ENCODE data around the gene RTN4RL2. TPM values are rescaled to one million over a fixed set of nuclear protein-coding genes. Genes with fewer than 3 reads are reported as not detected.

The RTN4RL2 gene
- total RNA-seq, 1 experiment from 2014 or later: 15.5 TPM

DNA sequence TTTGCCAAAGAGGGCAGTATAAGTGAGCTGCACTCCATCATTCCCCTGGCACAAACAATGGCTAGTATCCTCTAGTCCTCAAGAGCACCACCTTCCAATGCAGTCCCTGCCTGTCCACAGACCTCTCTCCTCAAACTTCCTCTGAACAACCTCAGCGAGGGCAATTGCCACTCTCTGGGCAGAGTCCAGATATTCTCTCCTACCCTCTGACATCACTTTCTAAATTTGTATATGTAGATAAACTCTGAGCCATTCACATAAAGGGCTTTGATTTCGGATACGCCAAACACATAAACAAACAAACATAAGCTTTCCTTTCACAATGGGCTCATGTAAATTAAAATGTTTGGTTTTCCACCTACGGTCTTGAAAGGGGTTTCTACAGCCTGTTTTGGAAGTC, 30.4 kb upstream of the RTN4RL2 start (continued):
- TF ChIP-seq, protein P1, sequence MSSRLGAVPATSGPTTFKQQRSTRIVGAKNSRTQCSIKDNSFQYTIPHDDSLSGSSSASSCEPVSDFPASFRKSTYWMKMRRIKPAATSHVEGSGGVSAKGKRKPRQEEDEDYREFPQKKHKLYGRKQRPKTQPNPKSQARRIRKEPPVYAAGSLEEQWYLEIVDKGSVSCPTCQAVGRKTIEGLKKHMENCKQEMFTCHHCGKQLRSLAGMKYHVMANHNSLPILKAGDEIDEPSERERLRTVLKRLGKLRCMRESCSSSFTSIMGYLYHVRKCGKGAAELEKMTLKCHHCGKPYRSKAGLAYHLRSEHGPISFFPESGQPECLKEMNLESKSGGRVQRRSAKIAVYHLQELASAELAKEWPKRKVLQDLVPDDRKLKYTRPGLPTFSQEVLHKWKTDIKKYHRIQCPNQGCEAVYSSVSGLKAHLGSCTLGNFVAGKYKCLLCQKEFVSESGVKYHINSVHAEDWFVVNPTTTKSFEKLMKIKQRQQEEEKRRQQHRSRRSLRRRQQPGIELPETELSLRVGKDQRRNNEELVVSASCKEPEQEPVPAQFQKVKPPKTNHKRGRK (CRISPR knock-in tag; IDR thresholded peaks at IDR 0.05; ENCODE audit: borderline replicate concordance): no peak
- TF ChIP-seq, protein P2, sequence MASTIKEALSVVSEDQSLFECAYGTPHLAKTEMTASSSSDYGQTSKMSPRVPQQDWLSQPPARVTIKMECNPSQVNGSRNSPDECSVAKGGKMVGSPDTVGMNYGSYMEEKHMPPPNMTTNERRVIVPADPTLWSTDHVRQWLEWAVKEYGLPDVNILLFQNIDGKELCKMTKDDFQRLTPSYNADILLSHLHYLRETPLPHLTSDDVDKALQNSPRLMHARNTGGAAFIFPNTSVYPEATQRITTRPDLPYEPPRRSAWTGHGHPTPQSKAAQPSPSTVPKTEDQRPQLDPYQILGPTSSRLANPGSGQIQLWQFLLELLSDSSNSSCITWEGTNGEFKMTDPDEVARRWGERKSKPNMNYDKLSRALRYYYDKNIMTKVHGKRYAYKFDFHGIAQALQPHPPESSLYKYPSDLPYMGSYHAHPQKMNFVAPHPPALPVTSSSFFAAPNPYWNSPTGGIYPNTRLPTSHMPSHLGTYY (CRISPR knock-in tag; IDR thresholded peaks at IDR 0.05): no peak
- TF ChIP-seq NR2C2 (CRISPR knock-in tag; IDR thresholded peaks at IDR 0.05) (no peak), FOXP1 (CRISPR knock-in tag; IDR thresholded peaks at IDR 0.05; ENCODE audit: borderline replicate concordance) (no peak), NR1H2 (CRISPR knock-in tag; IDR thresholded peaks at IDR 0.05) (no peak), FOXJ3 (CRISPR knock-in tag; IDR thresholded peaks at IDR 0.05; ENCODE audit: borderline replicate concordance) (no peak), ZNF317 (CRISPR knock-in tag; IDR thresholded peaks at IDR 0.05; ENCODE audit: borderline replicate concordance, low read depth) (no peak), ZNF263 (CRISPR knock-in tag; IDR thresholded peaks at IDR 0.05; ENCODE audit: low read depth) (no peak), ELF4 (CRISPR knock-in tag; IDR thresholded peaks at IDR 0.05; ENCODE audit: low read depth) (no peak)
- TF ChIP-seq, protein P3, sequence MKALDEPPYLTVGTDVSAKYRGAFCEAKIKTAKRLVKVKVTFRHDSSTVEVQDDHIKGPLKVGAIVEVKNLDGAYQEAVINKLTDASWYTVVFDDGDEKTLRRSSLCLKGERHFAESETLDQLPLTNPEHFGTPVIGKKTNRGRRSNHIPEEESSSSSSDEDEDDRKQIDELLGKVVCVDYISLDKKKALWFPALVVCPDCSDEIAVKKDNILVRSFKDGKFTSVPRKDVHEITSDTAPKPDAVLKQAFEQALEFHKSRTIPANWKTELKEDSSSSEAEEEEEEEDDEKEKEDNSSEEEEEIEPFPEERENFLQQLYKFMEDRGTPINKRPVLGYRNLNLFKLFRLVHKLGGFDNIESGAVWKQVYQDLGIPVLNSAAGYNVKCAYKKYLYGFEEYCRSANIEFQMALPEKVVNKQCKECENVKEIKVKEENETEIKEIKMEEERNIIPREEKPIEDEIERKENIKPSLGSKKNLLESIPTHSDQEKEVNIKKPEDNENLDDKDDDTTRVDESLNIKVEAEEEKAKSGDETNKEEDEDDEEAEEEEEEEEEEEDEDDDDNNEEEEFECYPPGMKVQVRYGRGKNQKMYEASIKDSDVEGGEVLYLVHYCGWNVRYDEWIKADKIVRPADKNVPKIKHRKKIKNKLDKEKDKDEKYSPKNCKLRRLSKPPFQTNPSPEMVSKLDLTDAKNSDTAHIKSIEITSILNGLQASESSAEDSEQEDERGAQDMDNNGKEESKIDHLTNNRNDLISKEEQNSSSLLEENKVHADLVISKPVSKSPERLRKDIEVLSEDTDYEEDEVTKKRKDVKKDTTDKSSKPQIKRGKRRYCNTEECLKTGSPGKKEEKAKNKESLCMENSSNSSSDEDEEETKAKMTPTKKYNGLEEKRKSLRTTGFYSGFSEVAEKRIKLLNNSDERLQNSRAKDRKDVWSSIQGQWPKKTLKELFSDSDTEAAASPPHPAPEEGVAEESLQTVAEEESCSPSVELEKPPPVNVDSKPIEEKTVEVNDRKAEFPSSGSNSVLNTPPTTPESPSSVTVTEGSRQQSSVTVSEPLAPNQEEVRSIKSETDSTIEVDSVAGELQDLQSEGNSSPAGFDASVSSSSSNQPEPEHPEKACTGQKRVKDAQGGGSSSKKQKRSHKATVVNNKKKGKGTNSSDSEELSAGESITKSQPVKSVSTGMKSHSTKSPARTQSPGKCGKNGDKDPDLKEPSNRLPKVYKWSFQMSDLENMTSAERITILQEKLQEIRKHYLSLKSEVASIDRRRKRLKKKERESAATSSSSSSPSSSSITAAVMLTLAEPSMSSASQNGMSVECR (CRISPR knock-in tag; IDR thresholded peaks at IDR 0.05; ENCODE audit: borderline replicate concordance): no peak
- TF ChIP-seq, protein P4, sequence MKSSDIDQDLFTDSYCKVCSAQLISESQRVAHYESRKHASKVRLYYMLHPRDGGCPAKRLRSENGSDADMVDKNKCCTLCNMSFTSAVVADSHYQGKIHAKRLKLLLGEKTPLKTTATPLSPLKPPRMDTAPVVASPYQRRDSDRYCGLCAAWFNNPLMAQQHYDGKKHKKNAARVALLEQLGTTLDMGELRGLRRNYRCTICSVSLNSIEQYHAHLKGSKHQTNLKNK (CRISPR knock-in tag; IDR thresholded peaks at IDR 0.05): no peak
- TF ChIP-seq, protein P5, sequence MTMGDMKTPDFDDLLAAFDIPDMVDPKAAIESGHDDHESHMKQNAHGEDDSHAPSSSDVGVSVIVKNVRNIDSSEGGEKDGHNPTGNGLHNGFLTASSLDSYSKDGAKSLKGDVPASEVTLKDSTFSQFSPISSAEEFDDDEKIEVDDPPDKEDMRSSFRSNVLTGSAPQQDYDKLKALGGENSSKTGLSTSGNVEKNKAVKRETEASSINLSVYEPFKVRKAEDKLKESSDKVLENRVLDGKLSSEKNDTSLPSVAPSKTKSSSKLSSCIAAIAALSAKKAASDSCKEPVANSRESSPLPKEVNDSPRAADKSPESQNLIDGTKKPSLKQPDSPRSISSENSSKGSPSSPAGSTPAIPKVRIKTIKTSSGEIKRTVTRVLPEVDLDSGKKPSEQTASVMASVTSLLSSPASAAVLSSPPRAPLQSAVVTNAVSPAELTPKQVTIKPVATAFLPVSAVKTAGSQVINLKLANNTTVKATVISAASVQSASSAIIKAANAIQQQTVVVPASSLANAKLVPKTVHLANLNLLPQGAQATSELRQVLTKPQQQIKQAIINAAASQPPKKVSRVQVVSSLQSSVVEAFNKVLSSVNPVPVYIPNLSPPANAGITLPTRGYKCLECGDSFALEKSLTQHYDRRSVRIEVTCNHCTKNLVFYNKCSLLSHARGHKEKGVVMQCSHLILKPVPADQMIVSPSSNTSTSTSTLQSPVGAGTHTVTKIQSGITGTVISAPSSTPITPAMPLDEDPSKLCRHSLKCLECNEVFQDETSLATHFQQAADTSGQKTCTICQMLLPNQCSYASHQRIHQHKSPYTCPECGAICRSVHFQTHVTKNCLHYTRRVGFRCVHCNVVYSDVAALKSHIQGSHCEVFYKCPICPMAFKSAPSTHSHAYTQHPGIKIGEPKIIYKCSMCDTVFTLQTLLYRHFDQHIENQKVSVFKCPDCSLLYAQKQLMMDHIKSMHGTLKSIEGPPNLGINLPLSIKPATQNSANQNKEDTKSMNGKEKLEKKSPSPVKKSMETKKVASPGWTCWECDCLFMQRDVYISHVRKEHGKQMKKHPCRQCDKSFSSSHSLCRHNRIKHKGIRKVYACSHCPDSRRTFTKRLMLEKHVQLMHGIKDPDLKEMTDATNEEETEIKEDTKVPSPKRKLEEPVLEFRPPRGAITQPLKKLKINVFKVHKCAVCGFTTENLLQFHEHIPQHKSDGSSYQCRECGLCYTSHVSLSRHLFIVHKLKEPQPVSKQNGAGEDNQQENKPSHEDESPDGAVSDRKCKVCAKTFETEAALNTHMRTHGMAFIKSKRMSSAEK (CRISPR knock-in tag; IDR thresholded peaks at IDR 0.05; ENCODE audit: borderline replicate concordance): no peak
- TF ChIP-seq, protein P6, sequence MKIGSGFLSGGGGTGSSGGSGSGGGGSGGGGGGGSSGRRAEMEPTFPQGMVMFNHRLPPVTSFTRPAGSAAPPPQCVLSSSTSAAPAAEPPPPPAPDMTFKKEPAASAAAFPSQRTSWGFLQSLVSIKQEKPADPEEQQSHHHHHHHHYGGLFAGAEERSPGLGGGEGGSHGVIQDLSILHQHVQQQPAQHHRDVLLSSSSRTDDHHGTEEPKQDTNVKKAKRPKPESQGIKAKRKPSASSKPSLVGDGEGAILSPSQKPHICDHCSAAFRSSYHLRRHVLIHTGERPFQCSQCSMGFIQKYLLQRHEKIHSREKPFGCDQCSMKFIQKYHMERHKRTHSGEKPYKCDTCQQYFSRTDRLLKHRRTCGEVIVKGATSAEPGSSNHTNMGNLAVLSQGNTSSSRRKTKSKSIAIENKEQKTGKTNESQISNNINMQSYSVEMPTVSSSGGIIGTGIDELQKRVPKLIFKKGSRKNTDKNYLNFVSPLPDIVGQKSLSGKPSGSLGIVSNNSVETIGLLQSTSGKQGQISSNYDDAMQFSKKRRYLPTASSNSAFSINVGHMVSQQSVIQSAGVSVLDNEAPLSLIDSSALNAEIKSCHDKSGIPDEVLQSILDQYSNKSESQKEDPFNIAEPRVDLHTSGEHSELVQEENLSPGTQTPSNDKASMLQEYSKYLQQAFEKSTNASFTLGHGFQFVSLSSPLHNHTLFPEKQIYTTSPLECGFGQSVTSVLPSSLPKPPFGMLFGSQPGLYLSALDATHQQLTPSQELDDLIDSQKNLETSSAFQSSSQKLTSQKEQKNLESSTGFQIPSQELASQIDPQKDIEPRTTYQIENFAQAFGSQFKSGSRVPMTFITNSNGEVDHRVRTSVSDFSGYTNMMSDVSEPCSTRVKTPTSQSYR (CRISPR knock-in tag; IDR thresholded peaks at IDR 0.05): no peak

Measured in WTC11 (cell line).